Osteocyte (in vitro differentiated cells): ENCODE data around the gene COX10. TPM values are rescaled to one million over a fixed set of nuclear protein-coding genes. Genes with fewer than 3 reads are reported as not detected.
A peak's percentile ranks its signal among the peaks of the same experiment; 100 is the strongest.
"Not testable (repeated sequence)": the region's sequence is repeated elsewhere in the genome, so short reads cannot be mapped to it uniquely, and the experiment has no call there.

Experiments
- DNase-seq: peaks from one replicate; pipeline ENCODE4 v3.0.0; 2021; ENCODE audit warnings: mixed read lengths; ENCODE audit not compliant: unreplicated experiment; ENCODE audit errors: extremely low spot score
- H3K27ac Mint-ChIP-seq: one replicate; pipeline ENCODE4 v1.8.0; 2021; ENCODE audit warnings: mild to moderate bottlenecking, mixed read lengths; ENCODE audit not compliant: unreplicated experiment
- H3K27me3 Mint-ChIP-seq: one replicate; pipeline ENCODE4 v1.8.0; 2021; ENCODE audit warnings: mixed read lengths; ENCODE audit not compliant: unreplicated experiment
- H3K36me3 Mint-ChIP-seq: one replicate; pipeline ENCODE4 v1.8.0; 2021; ENCODE audit warnings: mixed read lengths; ENCODE audit not compliant: unreplicated experiment
- H3K4me1 Mint-ChIP-seq: one replicate; pipeline ENCODE4 v1.8.0; 2021; ENCODE audit warnings: mixed read lengths; ENCODE audit not compliant: unreplicated experiment
- H3K4me3 Mint-ChIP-seq: one replicate; pipeline ENCODE4 v1.8.0; 2021; ENCODE audit warnings: mild to moderate bottlenecking, moderate library complexity, mixed read lengths; ENCODE audit not compliant: unreplicated experiment
- H3K9me3 Mint-ChIP-seq: one replicate; pipeline ENCODE4 v1.8.0; 2021; ENCODE audit warnings: mixed read lengths; ENCODE audit not compliant: unreplicated experiment
- long read RNA-seq: library from polyadenylated mRNA; unstranded; transcript quantifications from one replicate; pipeline ENCODE4 v2.0.0, GENCODE V29; 2021
- total RNA-seq: library from RNA; stranded (reverse); gene quantifications from 2 replicates; pipeline ENCODE4 v1.2.1, GENCODE V29; 2021
- TF ChIP-seq, protein P1 (sequence below): fragments of 200-600 bp; sonication (generic); IDR thresholded peaks from 2 replicates; pipeline ENCODE4 v1.5.0; 2021; ENCODE audit warnings: antibody characterized with exemption, mild to moderate bottlenecking, moderate library complexity

Gene COX10
- total RNA-seq, result 15.3 and 15.6 TPM in 2 replicates
- long read RNA-seq, transcript COX10-201 (7 exons, 2,873 nt), result major isoform, 21 of 35 reads
- long read RNA-seq, partial matches to known transcripts, result 8 of 35 reads
- long read RNA-seq, other reads (novel, unspliced or antisense), result 3 of 35 reads

DNA sequence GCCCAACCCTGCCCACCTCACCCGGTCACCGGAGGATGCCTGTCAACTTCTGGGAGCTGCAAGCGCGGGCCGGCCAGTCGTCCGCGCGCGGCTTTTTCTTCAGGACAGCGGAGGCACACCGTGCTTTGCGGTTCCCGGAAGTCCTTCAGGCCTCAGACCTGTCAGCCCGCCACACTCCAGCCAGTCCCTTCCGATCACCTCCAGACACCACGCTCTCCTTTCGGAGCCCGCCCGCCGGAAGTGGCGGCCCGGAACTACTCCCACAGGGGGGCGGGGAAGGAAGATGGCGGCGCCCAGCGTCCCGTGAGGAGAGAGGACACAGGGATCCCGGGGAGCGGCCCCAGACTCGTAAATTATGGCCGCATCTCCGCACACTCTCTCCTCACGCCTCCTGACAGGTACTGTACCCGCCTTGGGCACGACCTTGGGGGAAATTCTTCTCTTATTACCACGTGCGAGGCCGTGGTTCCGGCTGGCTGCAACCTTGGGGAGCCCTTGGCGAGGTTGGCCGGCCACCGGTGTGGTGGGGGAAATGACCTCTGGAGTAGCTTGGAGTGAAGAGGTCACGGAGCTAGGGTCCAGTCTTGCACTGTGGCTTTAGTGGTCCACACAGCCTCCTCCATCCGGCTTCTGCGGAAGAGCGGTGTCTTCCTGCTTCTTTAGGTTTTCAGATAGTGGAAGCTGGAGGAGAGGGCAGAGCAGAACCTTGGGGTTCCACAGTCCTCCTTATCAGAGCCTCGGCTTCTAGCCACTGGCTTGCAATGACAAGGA is at the start of gene COX10:
TSS of gene COX10 (plus strand) at position 254 of the 771 bp plus-strand sequence. CDS start at position 356, 102 bp downstream.
- H3K27ac Mint-ChIP-seq, result peak within 1 kb of the TSS; percentile 95
- peaks cover 9% of the 10 kb centered on the region for H3K36me3 Mint-ChIP-seq
- peaks cover 30% of the 10 kb centered on the region for H3K4me1 Mint-ChIP-seq
- H3K27me3 Mint-ChIP-seq, result no peaks in the 10 kb centered on the region
- H3K4me3 Mint-ChIP-seq, result peak within 1 kb of the TSS; percentile 98
- peak; percentile 93 for DNase-seq
- H3K9me3 Mint-ChIP-seq, result peaks cover 7% of the 10 kb centered on the region
- TF ChIP-seq, protein P1, sequence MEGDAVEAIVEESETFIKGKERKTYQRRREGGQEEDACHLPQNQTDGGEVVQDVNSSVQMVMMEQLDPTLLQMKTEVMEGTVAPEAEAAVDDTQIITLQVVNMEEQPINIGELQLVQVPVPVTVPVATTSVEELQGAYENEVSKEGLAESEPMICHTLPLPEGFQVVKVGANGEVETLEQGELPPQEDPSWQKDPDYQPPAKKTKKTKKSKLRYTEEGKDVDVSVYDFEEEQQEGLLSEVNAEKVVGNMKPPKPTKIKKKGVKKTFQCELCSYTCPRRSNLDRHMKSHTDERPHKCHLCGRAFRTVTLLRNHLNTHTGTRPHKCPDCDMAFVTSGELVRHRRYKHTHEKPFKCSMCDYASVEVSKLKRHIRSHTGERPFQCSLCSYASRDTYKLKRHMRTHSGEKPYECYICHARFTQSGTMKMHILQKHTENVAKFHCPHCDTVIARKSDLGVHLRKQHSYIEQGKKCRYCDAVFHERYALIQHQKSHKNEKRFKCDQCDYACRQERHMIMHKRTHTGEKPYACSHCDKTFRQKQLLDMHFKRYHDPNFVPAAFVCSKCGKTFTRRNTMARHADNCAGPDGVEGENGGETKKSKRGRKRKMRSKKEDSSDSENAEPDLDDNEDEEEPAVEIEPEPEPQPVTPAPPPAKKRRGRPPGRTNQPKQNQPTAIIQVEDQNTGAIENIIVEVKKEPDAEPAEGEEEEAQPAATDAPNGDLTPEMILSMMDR, result no peak

DNA sequence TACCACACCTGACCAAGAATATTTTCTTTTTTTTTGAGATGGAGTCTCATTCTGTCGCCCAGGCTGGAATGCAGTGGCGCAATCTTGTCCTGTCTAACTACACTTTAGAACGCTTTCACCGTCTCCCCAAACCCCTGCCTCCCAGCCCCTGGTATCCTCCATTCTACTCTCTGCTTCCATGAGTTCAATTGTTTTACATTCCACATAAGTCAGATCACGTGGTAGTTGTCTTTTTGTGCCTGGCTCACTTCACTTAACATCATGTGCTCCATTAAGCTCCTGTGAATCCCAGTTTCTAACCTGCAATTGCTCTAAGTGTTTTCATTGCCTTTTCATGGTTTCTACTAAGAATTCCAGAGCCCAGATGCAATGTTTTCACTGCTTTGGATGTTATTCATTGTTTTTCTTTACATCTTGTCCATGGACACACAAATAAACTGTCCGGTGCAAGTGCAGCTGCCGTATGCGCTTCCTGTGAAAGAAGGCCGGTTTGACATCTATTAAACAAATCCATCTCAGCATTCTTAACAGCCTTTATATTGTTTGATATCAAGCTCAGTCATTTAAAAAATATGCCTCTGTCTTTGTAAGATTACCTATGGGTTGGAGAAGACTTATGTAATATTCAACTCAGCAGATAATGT is 47.5 kb upstream of the COX10 start:
- H3K4me1 Mint-ChIP-seq, H3K27ac Mint-ChIP-seq, H3K9me3 Mint-ChIP-seq, H3K27me3 Mint-ChIP-seq, H3K36me3 Mint-ChIP-seq, DNase-seq, H3K4me3 Mint-ChIP-seq: not testable (repeated sequence)

DNA sequence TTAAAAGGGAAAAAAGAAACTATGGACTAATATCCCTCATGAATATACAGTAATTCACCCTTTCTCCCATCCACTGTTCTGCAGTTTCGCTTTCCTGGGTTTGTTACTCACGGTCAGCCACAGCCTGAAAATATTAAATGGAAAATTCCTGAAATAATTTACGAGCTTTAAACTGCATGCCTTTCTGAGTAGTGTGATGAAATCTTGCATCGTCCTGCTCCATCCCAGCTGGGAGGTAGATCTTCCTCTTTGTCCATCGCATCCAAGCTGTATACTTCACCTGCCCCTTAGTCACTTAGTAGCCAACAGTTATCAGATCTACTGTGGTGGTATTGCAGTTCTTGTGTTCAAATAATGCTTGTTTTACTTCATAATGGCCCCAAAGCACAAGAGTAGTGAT is 39.5 kb upstream of the COX10 start:
- not testable (repeated sequence) for H3K27me3 Mint-ChIP-seq, H3K9me3 Mint-ChIP-seq, DNase-seq
- Mint-ChIP-seq H3K4me1 (peaks cover 10% of the 10 kb centered on the region), H3K36me3 (peaks cover 12% of the 10 kb centered on the region), H3K27ac (peak overlapping the region; percentile 85), H3K4me3 (peak overlapping the region; percentile 16)

DNA sequence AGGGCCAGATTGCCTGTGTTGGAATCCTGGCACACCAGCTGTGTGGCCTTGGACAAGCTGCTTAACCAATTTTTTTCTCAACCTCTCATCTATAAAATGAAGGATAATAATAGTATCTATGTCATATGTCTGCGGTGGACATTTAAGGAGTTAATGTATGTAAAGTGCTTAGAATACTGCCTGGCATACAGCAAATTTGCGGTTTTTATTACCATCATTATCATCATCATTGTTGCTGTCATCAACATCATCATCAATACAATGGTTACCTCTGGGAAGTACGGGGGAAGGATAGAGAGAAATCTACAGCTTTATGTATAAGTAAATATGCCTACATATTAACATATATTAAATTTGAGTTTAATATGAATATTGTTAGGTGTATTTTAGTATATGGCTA is 37.1 kb upstream of the COX10 start:
- Mint-ChIP-seq H3K36me3 (peaks cover 12% of the 10 kb centered on the region), H3K4me1 (peaks cover 12% of the 10 kb centered on the region)

DNA sequence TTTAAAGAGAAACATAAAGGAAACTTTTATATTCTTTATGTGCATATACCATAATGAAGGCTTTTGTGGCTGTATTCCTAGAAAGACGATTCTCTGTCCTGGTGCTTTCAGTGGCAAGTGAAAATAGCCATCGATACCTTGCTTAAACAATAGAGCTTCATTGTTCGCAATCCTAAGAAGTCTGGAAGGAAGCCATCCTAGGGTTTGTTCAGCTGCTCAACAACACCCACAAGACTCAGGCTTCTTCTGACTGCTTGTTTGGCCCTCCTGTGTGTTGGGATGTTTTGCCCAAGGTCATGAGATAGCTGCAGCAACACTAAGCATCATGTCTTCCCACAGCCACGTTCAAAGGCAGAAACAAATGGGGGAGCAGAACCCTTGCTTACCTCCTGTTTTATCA is 36.1 kb upstream of the COX10 start:
- DNase-seq, result no peak
- H3K9me3 Mint-ChIP-seq, result no peaks in the 10 kb centered on the region
- H3K4me1 Mint-ChIP-seq, result peaks cover 16% of the 10 kb centered on the region
- no peak overlapping the region for H3K4me3 Mint-ChIP-seq
- TF ChIP-seq, protein P1, result no peak
- H3K36me3 Mint-ChIP-seq, result peaks cover 12% of the 10 kb centered on the region
- H3K27ac Mint-ChIP-seq, result no peak overlapping the region
- no peaks in the 10 kb centered on the region for H3K27me3 Mint-ChIP-seq

More for the DNA sequence above, 37.1 kb upstream of the COX10 start:
- H3K27me3 Mint-ChIP-seq, result no peaks in the 10 kb centered on the region
- no peak overlapping the region for H3K27ac Mint-ChIP-seq
- H3K9me3 Mint-ChIP-seq, result no peaks in the 10 kb centered on the region
- TF ChIP-seq, protein P1, result no peak
- DNase-seq, result no peak
- no peak overlapping the region for H3K4me3 Mint-ChIP-seq

DNA sequence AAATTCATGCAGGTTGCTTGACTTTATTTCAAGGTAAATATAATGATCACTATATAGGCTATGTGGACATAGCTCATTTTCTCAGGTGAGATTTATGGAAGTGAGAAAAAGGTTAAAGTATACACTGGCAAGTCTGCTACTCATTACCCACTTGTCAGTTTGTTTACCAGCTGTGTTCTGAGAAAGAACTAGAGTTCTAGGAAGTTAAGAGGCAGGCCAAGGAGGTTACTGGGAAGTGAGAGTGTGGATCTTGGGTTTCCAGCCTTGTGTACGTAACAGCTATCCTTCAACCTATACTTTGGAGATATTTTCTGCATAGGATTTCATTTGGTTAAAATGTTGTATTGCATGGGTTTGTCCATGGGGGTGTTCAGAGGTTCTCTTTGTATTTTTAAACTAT is 31.9 kb upstream of the COX10 start:
- peaks cover 9% of the 10 kb centered on the region for H3K36me3 Mint-ChIP-seq
- TF ChIP-seq, protein P1, result no peak
- no peaks in the 10 kb centered on the region for H3K9me3 Mint-ChIP-seq
- H3K27ac Mint-ChIP-seq, result no peak overlapping the region
- H3K27me3 Mint-ChIP-seq, result no peaks in the 10 kb centered on the region
- no peak overlapping the region for H3K4me3 Mint-ChIP-seq
- DNase-seq, result no peak
- H3K4me1 Mint-ChIP-seq, result peaks cover 16% of the 10 kb centered on the region
